K562 (cell line): Measurements from ENCODE around the gene RRAGD. TPM values are rescaled to one million over a fixed set of nuclear protein-coding genes. Genes with fewer than 3 reads are reported as not detected.
A peak's percentile ranks its signal among the peaks of the same experiment; 100 is the strongest.

ENCODE experiments used
- CBFA2T3 ChIP-seq: fragments of 450-650 bp; IDR thresholded peaks from 2 replicates; pipeline ENCODE4 v1.6.1; 2017
- CBFB ChIP-seq: sonication (generic); formaldehyde crosslinking; IDR thresholded peaks from 2 replicates; pipeline ENCODE4 v1.4.0; 2020; ENCODE audit warnings: mild to moderate bottlenecking, missing genetic modification reagents
- CCAR2 ChIP-seq: fragments of 200-400 bp; formaldehyde crosslinking; IDR thresholded peaks from 2 replicates; pipeline ENCODE4 v1.6.1; 2017; ENCODE audit warnings: mild to moderate bottlenecking, low read depth, low read length
- GABPB1 ChIP-seq: sonication (generic); formaldehyde crosslinking; IDR thresholded peaks from 2 replicates; pipeline ENCODE4 v1.8.0; 2022; ENCODE audit warnings: mild to moderate bottlenecking, missing genetic modification reagents
- IRF9 ChIP-seq: fragments of 450-650 bp; IDR thresholded peaks from 2 replicates; pipeline ENCODE4 v1.6.1; 2016; ENCODE audit warnings: missing biosample characterization, missing genetic modification characterization
- NFE2 ChIP-seq: IDR thresholded peaks from 2 replicates; pipeline ENCODE4 v1.6.1; 2014; ENCODE audit warnings: antibody characterized with exemption, low read depth
- NFYB ChIP-seq: IDR thresholded peaks from 2 replicates; pipeline ENCODE4 v1.6.1; 2011; ENCODE audit warnings: mild to moderate bottlenecking, moderate library complexity; ENCODE audit not compliant: insufficient read length; ENCODE audit errors: extremely low read depth
- NR2C1 ChIP-seq, 2 experiments: fragments of 450-650 bp; IDR thresholded peaks; 2 replicates each; pipeline ENCODE4 v1.6.1; 2017; ENCODE audit warnings: mild to moderate bottlenecking in 2 of 2, antibody characterized with exemption in 1 of 2, inconsistent platforms in 1 of 2, missing compliant biosample characterization in 1 of 2, missing genetic modification characterization in 1 of 2
- PHB ChIP-seq: fragments of 250-450 bp; sonication (Bioruptor Pico); IDR thresholded peaks from 2 replicates; pipeline ENCODE4 v1.5.0; 2021
- POLR3G ChIP-seq: IDR thresholded peaks from 2 replicates; pipeline ENCODE4 v1.6.1; 2011; ENCODE audit not compliant: insufficient read length, insufficient replicate concordance; ENCODE audit errors: extremely low read depth
- SREBF1 ChIP-seq: fragments of 150-350 bp; IDR thresholded peaks from 2 replicates; pipeline ENCODE4 v1.6.1; 2014; ENCODE audit warnings: antibody characterized with exemption, low read depth, low read length, borderline replicate concordance
- SRSF7 ChIP-seq: fragments of 200-400 bp; formaldehyde crosslinking; optimal IDR thresholded peaks from 2 replicates; pipeline ENCODE3; 2017; ENCODE audit warnings: mild to moderate bottlenecking, low read depth, low read length
- TAF15 ChIP-seq: fragments of 200-400 bp; formaldehyde crosslinking; IDR thresholded peaks from 2 replicates; pipeline ENCODE4 v1.6.1; 2017; ENCODE audit warnings: mild to moderate bottlenecking, low read depth, low read length, moderate library complexity
- TEAD2 ChIP-seq: fragments of 450-650 bp; IDR thresholded peaks from 2 replicates; pipeline ENCODE4 v1.6.1; 2016; ENCODE audit warnings: missing genetic modification characterization, control low read depth, missing compliant biosample characterization
- ZHX1 ChIP-seq: fragments of 150-350 bp; conservative IDR thresholded peaks from 2 replicates; pipeline ENCODE4 v1.6.1; 2014; ENCODE audit warnings: low read length
- ZNF224 ChIP-seq: sonication (generic); formaldehyde crosslinking; IDR thresholded peaks from 2 replicates; pipeline ENCODE4 v1.8.0; 2022; ENCODE audit warnings: mild to moderate bottlenecking, missing genetic modification reagents
- ZNF280A ChIP-seq: fragments of 450-650 bp; IDR thresholded peaks from 2 replicates; pipeline ENCODE4 v1.6.1; 2018; ENCODE audit warnings: mild to moderate bottlenecking, low read depth; ENCODE audit not compliant: partially characterized antibody
- ZNF41 ChIP-seq: fragments of 250-450 bp; sonication (Bioruptor Pico); conservative IDR thresholded peaks from 2 replicates; pipeline ENCODE4 v1.4.0; 2020; ENCODE audit warnings: mild to moderate bottlenecking
- polyA plus RNA-seq, 8 experiments: library from polyadenylated mRNA; depleted of rRNA in 4 of 8; stranded (reverse) in 5 of 8; unstranded in 3 of 8; fragments of >200 nt; fragmentation: Nextera tagmentation in 2 of 8; fragmentation: Illumina TruSeq in 1 of 8; extraction: Ambion mirVana in 2 of 8; extraction: Trizol in 1 of 8; gene quantifications; 2 replicates each; pipeline versions ENCODE4 v1.2.1 to v1.2.3, GENCODE V29; 2011 to 2014; ENCODE audit warnings: inconsistent platforms in 1 of 8, missing spikeins in 1 of 8
- total RNA-seq, 7 experiments: library from RNA; depleted of rRNA in 6 of 7; stranded (reverse); fragments of >200 nt in 6 of 7; fragmentation: Illumina TruSeq in 2 of 7; extraction: Trizol in 2 of 7; gene quantifications; 2 replicates each; pipeline versions ENCODE4 v1.2.1 to v1.2.3, GENCODE V29; 2011 to 2021; ENCODE audit warnings: low replicate concordance in 1 of 7
- TF ChIP-seq, protein P1 (sequence below): fragments of 450-650 bp; IDR thresholded peaks from 2 replicates; pipeline ENCODE4 v1.7.0; 2016; ENCODE audit warnings: borderline replicate concordance

The RRAGD gene
- total and polyA plus RNA-seq, 9 of the 15 experiments (the other 6 are each of a cell fraction or from before 2014, with no cell fraction given): 0.03 to 0.07 (median 0.04) TPM; not detected in 6

GRCh38 chr6:89321131-89321970 lies 90.7 kb downstream of the RRAGD start (continued):
- peak; percentile 97 for TF ChIP-seq CBFB (CRISPR knock-in tag)
- no peak for TF ChIP-seq POLR3G
- no peak for TF ChIP-seq TAF15
- no peak for TF ChIP-seq SREBF1
- TF ChIP-seq CCAR2: no peak
- TF ChIP-seq SRSF7: no peak
- no peak for TF ChIP-seq PHB (CRISPR knock-in tag)
- TF ChIP-seq ZNF280A: no peak
- TF ChIP-seq ZHX1: no peak
- peak; percentile 63 for TF ChIP-seq NFE2
- no peak for TF ChIP-seq NR2C1 (IDR thresholded peaks at IDR 0.05)
- TF ChIP-seq NR2C1 (tag; IDR thresholded peaks at IDR 0.05): no peak
- TF ChIP-seq ZNF41 (CRISPR knock-in tag): no peak
- TF ChIP-seq, protein P1, sequence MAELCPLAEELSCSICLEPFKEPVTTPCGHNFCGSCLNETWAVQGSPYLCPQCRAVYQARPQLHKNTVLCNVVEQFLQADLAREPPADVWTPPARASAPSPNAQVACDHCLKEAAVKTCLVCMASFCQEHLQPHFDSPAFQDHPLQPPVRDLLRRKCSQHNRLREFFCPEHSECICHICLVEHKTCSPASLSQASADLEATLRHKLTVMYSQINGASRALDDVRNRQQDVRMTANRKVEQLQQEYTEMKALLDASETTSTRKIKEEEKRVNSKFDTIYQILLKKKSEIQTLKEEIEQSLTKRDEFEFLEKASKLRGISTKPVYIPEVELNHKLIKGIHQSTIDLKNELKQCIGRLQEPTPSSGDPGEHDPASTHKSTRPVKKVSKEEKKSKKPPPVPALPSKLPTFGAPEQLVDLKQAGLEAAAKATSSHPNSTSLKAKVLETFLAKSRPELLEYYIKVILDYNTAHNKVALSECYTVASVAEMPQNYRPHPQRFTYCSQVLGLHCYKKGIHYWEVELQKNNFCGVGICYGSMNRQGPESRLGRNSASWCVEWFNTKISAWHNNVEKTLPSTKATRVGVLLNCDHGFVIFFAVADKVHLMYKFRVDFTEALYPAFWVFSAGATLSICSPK: no peak
- TF ChIP-seq IRF9 (tag): no peak
- TF ChIP-seq NFYB: no peak
- TF ChIP-seq TEAD2 (tag): no peak
- peak; percentile 82 for TF ChIP-seq CBFA2T3
- TF ChIP-seq GABPB1 (CRISPR knock-in tag): no peak
- TF ChIP-seq ZNF224: no peak
